Endothelial cell of umbilical vein (primary cell): ENCODE measurements around the gene DIO3. TPM values are rescaled to one million over a fixed set of nuclear protein-coding genes. Genes with fewer than 3 reads are reported as not detected.

ENCODE experiments used
- BruUV-seq: library from RNA; stranded (reverse); fragments of 400-500 nt; replicated peaks from 2 replicates; lab custom pipeline; 2021; lab: Mats Ljungman, UMichigan
- CTCF ChIA-PET: fragments of 300-600, 350-600 bp; sonication (Branson Sonifier 250); formaldehyde crosslinking; loops from one replicate; lab custom pipeline; 2021; ENCODE audit warnings: antibody characterized with exemption, inconsistent platforms; lab: Charles Lee
- POLR2A ChIA-PET: fragments of 300-600, 350-600 bp; sonication (Branson Sonifier 250); formaldehyde crosslinking; loops from one replicate; lab custom pipeline; 2021; ENCODE audit warnings: antibody characterized with exemption, inconsistent platforms; lab: Charles Lee
- DNase-seq: peaks from one replicate; pipeline ENCODE4 v3.0.0-alpha.2; 2011; ENCODE audit warnings: low read depth, low spot score
- FAIRE-seq: peaks from 2 replicates; lab custom pipeline; 2011; peaks lifted over from hg19 to GRCh38; lab: Jason Lieb, UNC
- H2AFZ ChIP-seq: 2 replicates; pipeline ENCODE4 v1.6.0; 2012; ENCODE audit warnings: low read depth, low read length, control low read depth, inconsistent platforms
- H3K27ac ChIP-seq: 2 replicates; pipeline ENCODE4 v1.5.1; 2011; ENCODE audit warnings: low read depth, mild to moderate bottlenecking, control low read depth, low read length, moderate library complexity; ENCODE audit not compliant: insufficient read depth
- H3K27me3 ChIP-seq, 2 experiments: 2 replicates each; pipeline versions ENCODE4 v1.6.0 to v1.6.1; 2011; ENCODE audit warnings: low read length in 2 of 2, mixed read lengths in 1 of 2; ENCODE audit not compliant: control insufficient read depth in 2 of 2, insufficient read depth in 2 of 2
- H3K36me3 ChIP-seq, 2 experiments: 2 replicates in 1 of 2; 3 replicates in 1 of 2; pipeline ENCODE4 v1.5.1; 2011; ENCODE audit warnings: low read length in 2 of 2, mild to moderate bottlenecking in 1 of 2, moderate library complexity in 1 of 2; ENCODE audit not compliant: control insufficient read depth in 2 of 2, insufficient read depth in 2 of 2; ENCODE audit errors: extremely low read depth in 1 of 2
- H3K4me1 ChIP-seq: 3 replicates; pipeline ENCODE4 v1.5.1; 2011; ENCODE audit warnings: mild to moderate bottlenecking, low read length; ENCODE audit not compliant: control insufficient read depth, insufficient read depth; ENCODE audit errors: extremely low read depth
- H3K4me2 ChIP-seq: 2 replicates; pipeline ENCODE4 v1.6.1; 2011; ENCODE audit warnings: low read length, control low read depth, mixed read lengths; ENCODE audit not compliant: insufficient read depth
- H3K4me3 ChIP-seq, 3 experiments: fragments of 200-600 bp in 1 of 3; sonication (generic), shearing (Covaris generic) in 1 of 3; replicated peaks in 1 of 3; 2 replicates each; pipeline ENCODE4 v1.5.1; 2011 to 2016; ENCODE audit warnings: control low read depth in 3 of 3, low read length in 3 of 3, mild to moderate bottlenecking in 2 of 3, inconsistent platforms in 1 of 3, low read depth in 1 of 3, moderate library complexity in 1 of 3; ENCODE audit not compliant: insufficient read depth in 1 of 3
- H3K79me2 ChIP-seq: 2 replicates; pipeline ENCODE4 v1.6.0; 2012; ENCODE audit warnings: low read length, inconsistent platforms; ENCODE audit not compliant: control insufficient read depth, insufficient read depth
- H3K9ac ChIP-seq: replicated peaks from 2 replicates; pipeline ENCODE3; 2011; ENCODE audit warnings: low read length, control low read depth; ENCODE audit not compliant: insufficient read depth; ENCODE audit errors: extremely low read depth
- H3K9me1 ChIP-seq: replicated peaks from 3 replicates; pipeline ENCODE4 v1.6.0; 2011; ENCODE audit warnings: mild to moderate bottlenecking, low read length; ENCODE audit not compliant: control insufficient read depth, insufficient read depth; ENCODE audit errors: extremely low read depth
- H3K9me3 ChIP-seq: replicated peaks from 2 replicates; pipeline ENCODE4 v1.5.1; 2012; ENCODE audit warnings: low read length, inconsistent platforms; ENCODE audit not compliant: control insufficient read depth, insufficient read depth
- H4K20me1 ChIP-seq: replicated peaks from 2 replicates; pipeline ENCODE3; 2011; ENCODE audit warnings: mild to moderate bottlenecking, low read length; ENCODE audit not compliant: control insufficient read depth, insufficient read depth; ENCODE audit errors: extremely low read depth
- EZH2 ChIP-seq: IDR thresholded peaks from 2 replicates; pipeline ENCODE4 v1.6.1; 2012; ENCODE audit warnings: borderline replicate concordance, low read depth, mild to moderate bottlenecking, moderate library complexity, low read length, inconsistent platforms; ENCODE audit not compliant: severe bottlenecking
- FOS ChIP-seq: IDR thresholded peaks from 2 replicates; pipeline ENCODE4 v1.6.1; 2011; ENCODE audit warnings: mild to moderate bottlenecking, low read length, moderate library complexity, borderline replicate concordance; ENCODE audit not compliant: insufficient read depth
- GATA2 ChIP-seq: IDR thresholded peaks from 2 replicates; pipeline ENCODE4 v1.7.0; 2011; ENCODE audit warnings: low read depth, mild to moderate bottlenecking, moderate library complexity, mixed read lengths, low read length; ENCODE audit not compliant: insufficient read length, insufficient read depth
- JUN ChIP-seq: IDR thresholded peaks from 2 replicates; pipeline ENCODE4 v1.6.1; 2011; ENCODE audit warnings: borderline replicate concordance, low read depth; ENCODE audit not compliant: insufficient read length, insufficient read depth
- MAX ChIP-seq: IDR thresholded peaks from 2 replicates; pipeline ENCODE4 v1.6.1; 2011; ENCODE audit not compliant: insufficient read depth, insufficient read length
- MYC ChIP-seq: IDR thresholded peaks from one replicate; pipeline ENCODE4 v1.6.1; 2011; ENCODE audit warnings: mild to moderate bottlenecking, low read depth, low read length
- POLR2A ChIP-seq: IDR thresholded peaks from 2 replicates; pipeline ENCODE4 v1.6.1; 2012; ENCODE audit warnings: low read depth, mild to moderate bottlenecking, control low read depth, low read length
- POLR2AphosphoS5 ChIP-seq: IDR thresholded peaks from 2 replicates; pipeline ENCODE4 v1.6.1; 2012; ENCODE audit warnings: low read depth, mild to moderate bottlenecking, control low read depth, low read length, moderate library complexity; ENCODE audit not compliant: insufficient read depth
- dilution Hi-C: fragments of 300-500 bp; cut with MboI; formaldehyde crosslinking; loops from one replicate; pipeline ENCODE4 v1.15.0; 2019; ENCODE audit warnings: low sequenced_read_pairs; ENCODE audit not compliant: extremely low pct_ligation_motif_present
- intact Hi-C: fragments of 100-400 bp; cut with micrococcal nuclease; formaldehyde crosslinking; loops from one replicate; pipeline ENCODE4 v1.10.0; 2022
- polyA plus RNA-seq, 4 experiments: library from polyadenylated mRNA; depleted of rRNA in 3 of 4; stranded (reverse) in 3 of 4; unstranded in 1 of 4; fragments of >200 nt; gene quantifications; 2 replicates each; pipeline versions ENCODE4 v1.2.1 to v1.2.3, GENCODE V29; 2011 to 2012; ENCODE audit warnings: missing spikeins in 1 of 4
- total RNA-seq: library from RNA; stranded (reverse); gene quantifications from 2 replicates; pipeline ENCODE4 v1.2.3, GENCODE V29; 2021
- TF ChIP-seq, protein P1 (sequence below), 2 donors: IDR thresholded peaks; 1 replicate in 1 of 2; 2 replicates in 1 of 2; pipeline ENCODE4 v1.5.1; 2011; ENCODE audit warnings: low read length in 2 of 2, mild to moderate bottlenecking in 2 of 2, moderate library complexity in 2 of 2, control low read depth in 1 of 2, inconsistent platforms in 1 of 2, low read depth in 1 of 2; ENCODE audit not compliant: insufficient read depth in 1 of 2; ENCODE audit errors: extremely low read depth in 1 of 2

The DIO3 gene
- total and polyA plus RNA-seq, 2 donors (not counting 3 experiments of a cell fraction or from before 2014, with no cell fraction given), result not detected

- H3K9ac ChIP-seq, result no peak overlapping the region
- no peaks in the 10 kb centered on the region for H3K9me3 ChIP-seq
- no TSS peak for BruUV-seq
- H3K36me3 ChIP-seq, result no peaks in the 10 kb centered on the region
- H3K4me2 ChIP-seq, result no peak overlapping the region
- no peak overlapping the region for H3K4me3 ChIP-seq
- no peaks in the 10 kb centered on the region for H3K79me2 ChIP-seq
- no peaks in the 10 kb centered on the region for H3K9me1 ChIP-seq
- TF ChIP-seq POLR2AphosphoS5 (no peak), GATA2 (no peak), MAX (no peak), EZH2 (no peak), POLR2A (no peak), JUN (no peak), MYC (no peak), FOS (no peak)
- TF ChIP-seq, protein P1, sequence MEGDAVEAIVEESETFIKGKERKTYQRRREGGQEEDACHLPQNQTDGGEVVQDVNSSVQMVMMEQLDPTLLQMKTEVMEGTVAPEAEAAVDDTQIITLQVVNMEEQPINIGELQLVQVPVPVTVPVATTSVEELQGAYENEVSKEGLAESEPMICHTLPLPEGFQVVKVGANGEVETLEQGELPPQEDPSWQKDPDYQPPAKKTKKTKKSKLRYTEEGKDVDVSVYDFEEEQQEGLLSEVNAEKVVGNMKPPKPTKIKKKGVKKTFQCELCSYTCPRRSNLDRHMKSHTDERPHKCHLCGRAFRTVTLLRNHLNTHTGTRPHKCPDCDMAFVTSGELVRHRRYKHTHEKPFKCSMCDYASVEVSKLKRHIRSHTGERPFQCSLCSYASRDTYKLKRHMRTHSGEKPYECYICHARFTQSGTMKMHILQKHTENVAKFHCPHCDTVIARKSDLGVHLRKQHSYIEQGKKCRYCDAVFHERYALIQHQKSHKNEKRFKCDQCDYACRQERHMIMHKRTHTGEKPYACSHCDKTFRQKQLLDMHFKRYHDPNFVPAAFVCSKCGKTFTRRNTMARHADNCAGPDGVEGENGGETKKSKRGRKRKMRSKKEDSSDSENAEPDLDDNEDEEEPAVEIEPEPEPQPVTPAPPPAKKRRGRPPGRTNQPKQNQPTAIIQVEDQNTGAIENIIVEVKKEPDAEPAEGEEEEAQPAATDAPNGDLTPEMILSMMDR (IDR thresholded peaks at IDR 0.05; ENCODE audit: extremely low read depth in 1 of 2, insufficient read depth in 1 of 2, low read depth in 1 of 2, low read length in 2 of 2), result no peak
- no peaks in the 10 kb centered on the region for H3K27me3 ChIP-seq
- CTCF ChIA-PET, result interaction anchor here (0.9 kb wide), 1 partner anchor 27 kb away, joined by 3 read pairs; no protein-coding TSS in a partner anchor
- no peak overlapping the region for H2AFZ ChIP-seq
- FAIRE-seq, result no peak
- no peak for DNase-seq
- no peaks in the 10 kb centered on the region for H4K20me1 ChIP-seq
- no peaks in the 10 kb centered on the region for H3K4me1 ChIP-seq
- dilution Hi-C loops (no loop called here), intact Hi-C loops (no loop called here)
- H3K27ac ChIP-seq, result no peak overlapping the region
- POLR2A ChIA-PET, result no interaction called here
Observed at GRCh38 chr14:101542391-101542790, 18.9 kb upstream of the DIO3 start.
